Measurements from ENCODE around the gene MARCKSL1. TPM values are rescaled to one million over a fixed set of nuclear protein-coding genes. Genes with fewer than 3 reads are reported as not detected.
A peak's percentile ranks its signal among the peaks of the same experiment; 100 is the strongest.

The MARCKSL1 gene
- total and polyA plus RNA-seq, 2 of the 13 experiments (the other 11 are each of a cell fraction or from before 2014, with no cell fraction given), result 81.9 to 155 TPM

- TF ChIP-seq TARDBP (CRISPR knock-in tag; IDR thresholded peaks at IDR 0.05) (no peak), TP53 (CRISPR knock-in tag; conservative IDR thresholded peaks at IDR 0.05) (no peak), ZBTB38 (CRISPR knock-in tag; IDR thresholded peaks at IDR 0.05) (peak; percentile 51; the same call in 1 of the 2 replicates), POGK (CRISPR knock-in tag; conservative IDR thresholded peaks at IDR 0.05) (peak; percentile 42), PRDM4 (CRISPR knock-in tag; IDR thresholded peaks at IDR 0.05; ENCODE audit: borderline replicate concordance) (no peak), PCBP2 (optimal IDR thresholded peaks at IDR 0.05; ENCODE audit: low read depth, low read length, poor library complexity, severe bottlenecking) (no peak), ZNF543 (CRISPR knock-in tag; IDR thresholded peaks at IDR 0.05) (0 out of 2 replicates have a peak, but pooled peaks have one; percentile 60), CENPX (CRISPR knock-in tag; IDR thresholded peaks at IDR 0.05) (no peak), E2F2 (CRISPR knock-in tag; IDR thresholded peaks at IDR 0.05; ENCODE audit: borderline replicate concordance) (0 out of 2 replicates have a peak, but pooled peaks have one; percentile 18), ZHX2 (IDR thresholded peaks at IDR 0.05; ENCODE audit: low read depth) (no peak), ZHX2 (CRISPR knock-in tag; IDR thresholded peaks at IDR 0.05; ENCODE audit: borderline replicate concordance) (0 out of 2 replicates have a peak, but pooled peaks have one; percentile 24), AGO2 (optimal IDR thresholded peaks at IDR 0.05; ENCODE audit: low read depth, low read length) (no peak), ZNF615 (CRISPR knock-in tag; IDR thresholded peaks at IDR 0.05; ENCODE audit: borderline replicate concordance) (no peak), ZIK1 (CRISPR knock-in tag; IDR thresholded peaks at IDR 0.05; ENCODE audit: borderline replicate concordance, low read depth) (no peak), ZNF510 (CRISPR knock-in tag; IDR thresholded peaks at IDR 0.05; ENCODE audit: low read depth) (0 out of 2 replicates have a peak, but pooled peaks have one; percentile 64), ZNF333 (CRISPR knock-in tag; IDR thresholded peaks at IDR 0.05; ENCODE audit: borderline replicate concordance) (no peak)
These were observed at the start of gene MARCKSL1 (continued) for GRCh38 chr1:32335790-32336590.

All from HepG2 (cell line).